IMR-90 (cell line): ENCODE results near the gene HS3ST6.

Source experiments
- CEBPB ChIP-seq: IDR thresholded peaks from 2 replicates; pipeline ENCODE4 v1.6.1; 2012; ENCODE audit warnings: low read depth, low read length, improper control_type of control experiment
- MAFK ChIP-seq: IDR thresholded peaks from 2 replicates; pipeline ENCODE4 v1.6.1; 2012; ENCODE audit warnings: low read depth, low read length, improper control_type of control experiment
- MAZ ChIP-seq: IDR thresholded peaks from 2 replicates; pipeline ENCODE4 v1.6.1; 2012; ENCODE audit warnings: low read depth, mild to moderate bottlenecking, low read length, improper control_type of control experiment, moderate library complexity, borderline replicate concordance
- POLR2A ChIP-seq: IDR thresholded peaks from 2 replicates; pipeline ENCODE4 v1.6.1; 2012; ENCODE audit warnings: mild to moderate bottlenecking, low read depth, low read length
- RAD21 ChIP-seq: IDR thresholded peaks from 2 replicates; pipeline ENCODE4 v1.6.1; 2012; ENCODE audit warnings: low read length, improper control_type of control experiment
- RCOR1 ChIP-seq: IDR thresholded peaks from 2 replicates; pipeline ENCODE4 v1.6.1; 2012; ENCODE audit warnings: mild to moderate bottlenecking, low read length, improper control_type of control experiment; ENCODE audit not compliant: insufficient replicate concordance
- TF ChIP-seq, protein P1 (sequence below): conservative IDR thresholded peaks from 2 replicates; pipeline ENCODE4 v1.5.1; 2012; ENCODE audit warnings: mild to moderate bottlenecking, low read depth, low read length, improper control_type of control experiment
- TF ChIP-seq, protein P2 (sequence below): fragments of 150-350 bp; IDR thresholded peaks from 2 replicates; pipeline ENCODE4 v1.6.1; 2016; ENCODE audit warnings: low read depth, mild to moderate bottlenecking, low read length, moderate library complexity, borderline replicate concordance

DNA sequence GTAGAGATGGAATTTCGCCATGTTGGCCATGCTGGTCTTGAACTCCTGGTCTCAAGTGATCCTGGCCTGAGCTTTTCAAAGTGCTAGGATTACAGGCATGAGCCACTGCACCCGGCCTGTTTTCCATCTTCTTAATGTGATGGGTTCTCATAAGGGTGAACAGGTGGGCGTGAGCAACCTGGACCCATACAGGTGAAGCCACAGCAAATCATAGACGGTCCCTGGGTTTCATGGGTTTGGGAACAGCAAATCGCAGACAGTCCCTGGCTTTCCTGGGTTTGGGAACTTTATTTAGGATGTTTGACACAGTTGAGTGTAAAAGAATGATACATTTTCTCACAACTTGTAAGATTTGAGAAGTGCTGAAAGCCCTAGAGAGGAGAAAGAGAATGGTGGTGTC lies 33.3 kb downstream of the HS3ST6 start:
- TF ChIP-seq, protein P1, sequence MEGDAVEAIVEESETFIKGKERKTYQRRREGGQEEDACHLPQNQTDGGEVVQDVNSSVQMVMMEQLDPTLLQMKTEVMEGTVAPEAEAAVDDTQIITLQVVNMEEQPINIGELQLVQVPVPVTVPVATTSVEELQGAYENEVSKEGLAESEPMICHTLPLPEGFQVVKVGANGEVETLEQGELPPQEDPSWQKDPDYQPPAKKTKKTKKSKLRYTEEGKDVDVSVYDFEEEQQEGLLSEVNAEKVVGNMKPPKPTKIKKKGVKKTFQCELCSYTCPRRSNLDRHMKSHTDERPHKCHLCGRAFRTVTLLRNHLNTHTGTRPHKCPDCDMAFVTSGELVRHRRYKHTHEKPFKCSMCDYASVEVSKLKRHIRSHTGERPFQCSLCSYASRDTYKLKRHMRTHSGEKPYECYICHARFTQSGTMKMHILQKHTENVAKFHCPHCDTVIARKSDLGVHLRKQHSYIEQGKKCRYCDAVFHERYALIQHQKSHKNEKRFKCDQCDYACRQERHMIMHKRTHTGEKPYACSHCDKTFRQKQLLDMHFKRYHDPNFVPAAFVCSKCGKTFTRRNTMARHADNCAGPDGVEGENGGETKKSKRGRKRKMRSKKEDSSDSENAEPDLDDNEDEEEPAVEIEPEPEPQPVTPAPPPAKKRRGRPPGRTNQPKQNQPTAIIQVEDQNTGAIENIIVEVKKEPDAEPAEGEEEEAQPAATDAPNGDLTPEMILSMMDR, result no peak
- TF ChIP-seq POLR2A (no peak), RAD21 (no peak), CEBPB (no peak), MAFK (no peak), RCOR1 (no peak), MAZ (no peak)
- TF ChIP-seq, protein P2, sequence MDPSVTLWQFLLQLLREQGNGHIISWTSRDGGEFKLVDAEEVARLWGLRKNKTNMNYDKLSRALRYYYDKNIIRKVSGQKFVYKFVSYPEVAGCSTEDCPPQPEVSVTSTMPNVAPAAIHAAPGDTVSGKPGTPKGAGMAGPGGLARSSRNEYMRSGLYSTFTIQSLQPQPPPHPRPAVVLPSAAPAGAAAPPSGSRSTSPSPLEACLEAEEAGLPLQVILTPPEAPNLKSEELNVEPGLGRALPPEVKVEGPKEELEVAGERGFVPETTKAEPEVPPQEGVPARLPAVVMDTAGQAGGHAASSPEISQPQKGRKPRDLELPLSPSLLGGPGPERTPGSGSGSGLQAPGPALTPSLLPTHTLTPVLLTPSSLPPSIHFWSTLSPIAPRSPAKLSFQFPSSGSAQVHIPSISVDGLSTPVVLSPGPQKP, result no peak
